ENCODE results near the gene BPIFB6. TPM values are rescaled to one million over a fixed set of nuclear protein-coding genes. Genes with fewer than 3 reads are reported as not detected.
"Not testable (repeated sequence)": the region's sequence is repeated elsewhere in the genome, so short reads cannot be mapped to it uniquely, and the experiment has no call there.

BPIFB6 gene
- total RNA-seq, 1 donor from 2014 or later: not detected

DNA sequence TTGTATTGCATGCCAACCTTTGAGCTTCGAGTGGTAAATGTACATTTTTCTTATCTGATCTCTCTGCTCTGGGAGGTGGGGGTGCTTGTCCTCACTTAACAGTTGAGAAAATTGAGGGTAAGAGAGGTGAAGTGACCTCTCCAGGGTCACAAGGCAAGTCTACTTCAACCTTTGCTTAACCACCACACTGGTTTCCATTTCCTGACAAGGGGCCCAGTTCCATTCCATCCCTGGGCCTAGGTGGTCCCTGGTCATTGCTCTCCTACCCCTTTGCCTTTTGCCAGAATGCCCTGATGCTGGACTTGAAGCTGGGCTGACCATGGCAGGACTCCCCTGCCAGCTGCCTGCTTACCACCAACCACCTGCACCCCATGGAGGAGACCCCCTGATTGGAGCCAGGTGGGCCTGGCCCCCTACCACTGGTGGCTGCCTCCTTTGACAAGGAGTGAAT is 12.3 kb downstream of the BPIFB6 start:
- Histone ChIP-seq H3K4me1 (ENCODE audit: control insufficient read depth in 3 of 3, insufficient read depth in 3 of 3, low read length in 3 of 3) (no peaks in the 10 kb centered on the region), H3K27ac (ENCODE audit: low read depth, low read length) (no peak overlapping the region), H3K4me3 (ENCODE audit: low read length in 3 of 3) (no peak overlapping the region), H3K9ac (ENCODE audit: low read depth in 1 of 3, low read length in 3 of 3) (no peak overlapping the region), H3K9me3 (ENCODE audit: control insufficient read depth in 3 of 3, low read length in 3 of 3) (peaks cover 0 to 7% (median 4%) of the 10 kb centered on the region in 3 donors), H3K27me3 (ENCODE audit: control insufficient read depth in 3 of 3, insufficient read depth in 3 of 3, low read length in 3 of 3) (peaks cover 0 to 14% (median 8%) of the 10 kb centered on the region in 3 donors), H3K36me3 (ENCODE audit: control insufficient read depth in 3 of 3, insufficient read depth in 3 of 3, low read length in 3 of 3) (no peaks in the 10 kb centered on the region)

DNA sequence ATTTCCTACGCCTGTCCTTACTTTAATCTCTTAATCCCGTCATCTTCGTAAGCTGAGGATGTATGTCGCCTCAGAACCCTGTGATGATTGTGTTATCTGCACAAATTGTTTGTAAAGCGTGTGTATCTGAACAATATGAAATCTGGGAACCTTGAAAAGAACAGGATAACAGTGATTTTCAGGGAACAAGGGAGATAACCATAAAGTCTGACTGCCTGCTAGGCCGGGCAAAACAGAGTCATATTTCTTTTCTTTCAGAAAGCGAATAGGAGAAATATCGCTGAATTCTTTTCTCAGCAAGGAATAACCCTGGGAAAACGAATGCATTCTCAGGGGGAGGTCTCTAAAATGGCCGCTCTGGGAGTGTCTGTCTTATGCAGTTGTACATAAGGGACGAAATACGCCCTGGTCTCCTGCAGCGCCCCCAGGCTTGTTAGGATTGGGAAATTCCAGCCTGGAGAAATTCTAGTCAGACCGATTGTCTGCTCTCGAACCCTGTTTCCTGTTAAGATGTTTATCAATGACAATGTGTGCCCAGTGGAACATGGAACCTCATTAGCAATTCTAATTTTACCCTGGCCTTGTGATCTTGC is 13.8 kb downstream of the BPIFB6 start:
- H3K9ac ChIP-seq (ENCODE audit: low read depth in 1 of 3, low read length in 3 of 3): not testable (repeated sequence)

DNA sequence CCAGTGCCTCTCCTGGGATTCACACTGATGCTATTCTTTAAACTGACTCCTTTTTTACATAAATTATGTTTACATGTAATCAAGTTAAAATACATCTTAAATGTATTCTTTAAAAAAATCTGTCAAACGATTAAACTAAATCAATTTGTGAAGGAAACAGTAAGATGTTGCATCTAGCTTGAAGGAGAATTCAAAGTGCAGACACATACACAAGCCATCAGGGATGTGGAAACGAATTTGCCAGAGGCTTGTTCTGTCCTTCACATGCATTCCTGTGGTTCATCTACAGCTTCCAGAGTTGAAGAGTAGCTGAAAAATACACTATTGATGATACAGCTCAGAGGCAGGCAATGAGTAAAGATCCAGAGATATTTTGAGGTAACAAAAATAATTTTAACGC is 15.0 kb downstream of the BPIFB6 start:
- Histone ChIP-seq H3K27ac (ENCODE audit: low read depth, low read length) (no peak overlapping the region), H3K9me3 (ENCODE audit: control insufficient read depth in 3 of 3, low read length in 3 of 3) (peaks cover 0 to 7% (median 4%) of the 10 kb centered on the region in 3 donors), H3K4me3 (ENCODE audit: low read length in 3 of 3) (no peak overlapping the region), H3K4me1 (ENCODE audit: control insufficient read depth in 3 of 3, insufficient read depth in 3 of 3, low read length in 3 of 3) (no peaks in the 10 kb centered on the region), H3K36me3 (ENCODE audit: control insufficient read depth in 3 of 3, insufficient read depth in 3 of 3, low read length in 3 of 3) (no peaks in the 10 kb centered on the region), H3K27me3 (ENCODE audit: control insufficient read depth in 3 of 3, insufficient read depth in 3 of 3, low read length in 3 of 3) (peaks cover 0 to 12% (median 6%) of the 10 kb centered on the region in 3 donors), H3K9ac (ENCODE audit: low read depth in 1 of 3, low read length in 3 of 3) (no peak overlapping the region)

More for the DNA sequence above, 13.8 kb downstream of the BPIFB6 start:
- not testable (repeated sequence) for H3K27ac ChIP-seq (ENCODE audit: low read depth, low read length); H3K9me3 ChIP-seq (ENCODE audit: control insufficient read depth in 3 of 3, low read length in 3 of 3); H3K4me1 ChIP-seq (ENCODE audit: control insufficient read depth in 3 of 3, insufficient read depth in 3 of 3, low read length in 3 of 3); H3K36me3 ChIP-seq (ENCODE audit: control insufficient read depth in 3 of 3, insufficient read depth in 3 of 3, low read length in 3 of 3); H3K4me3 ChIP-seq (ENCODE audit: low read length in 3 of 3)
- peaks cover 0 to 12% (median 7%) of the 10 kb centered on the region in 3 donors for H3K27me3 ChIP-seq (ENCODE audit: control insufficient read depth in 3 of 3, insufficient read depth in 3 of 3, low read length in 3 of 3)

DNA sequence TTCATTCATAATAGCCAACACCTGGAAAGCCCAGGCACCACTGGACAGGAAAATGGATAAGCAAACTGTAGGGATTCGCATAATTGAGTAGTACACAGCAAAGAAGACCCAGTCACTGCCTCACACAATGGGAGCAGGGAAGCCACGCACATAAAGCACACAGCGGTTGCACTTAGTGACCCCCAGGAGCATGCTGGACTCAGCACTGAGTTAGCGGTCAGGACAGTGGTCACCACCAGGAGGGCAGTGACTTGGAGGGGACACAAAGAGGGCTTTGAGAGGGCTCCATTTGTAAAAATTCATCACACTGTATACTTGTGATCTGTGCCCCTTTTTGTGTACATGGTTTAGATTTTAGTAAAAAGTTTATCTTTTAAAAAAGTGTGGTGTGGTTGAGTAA is 19.9 kb downstream of the BPIFB6 start:
- Histone ChIP-seq H3K27me3 (ENCODE audit: control insufficient read depth in 3 of 3, insufficient read depth in 3 of 3, low read length in 3 of 3) (peaks cover 0 to 12% (median 8%) of the 10 kb centered on the region in 3 donors), H3K36me3 (ENCODE audit: control insufficient read depth in 3 of 3, insufficient read depth in 3 of 3, low read length in 3 of 3) (no peaks in the 10 kb centered on the region), H3K9me3 (ENCODE audit: control insufficient read depth in 3 of 3, low read length in 3 of 3) (peaks cover 0 to 2% (median 0%) of the 10 kb centered on the region in 3 donors), H3K9ac (ENCODE audit: low read depth in 1 of 3, low read length in 3 of 3) (no peak overlapping the region), H3K4me1 (ENCODE audit: control insufficient read depth in 3 of 3, insufficient read depth in 3 of 3, low read length in 3 of 3) (no peaks in the 10 kb centered on the region), H3K27ac (ENCODE audit: low read depth, low read length) (no peak overlapping the region), H3K4me3 (ENCODE audit: low read length in 3 of 3) (no peak overlapping the region)

- Histone ChIP-seq H3K27ac (ENCODE audit: low read depth, low read length) (no peak within 1 kb of the TSS), H3K9ac (ENCODE audit: low read depth in 1 of 3, low read length in 3 of 3) (no peak within 1 kb of the TSS), H3K9me3 (ENCODE audit: control insufficient read depth in 3 of 3, low read length in 3 of 3) (no peaks in the 10 kb centered on the region), H3K4me3 (ENCODE audit: low read length in 3 of 3) (no peak within 1 kb of the TSS), H3K27me3 (ENCODE audit: control insufficient read depth in 3 of 3, insufficient read depth in 3 of 3, low read length in 3 of 3) (peaks cover 0 to 11% (median 8%) of the 10 kb centered on the region in 3 donors), H3K36me3 (ENCODE audit: control insufficient read depth in 3 of 3, insufficient read depth in 3 of 3, low read length in 3 of 3) (no peaks in the 10 kb centered on the region), H3K4me1 (ENCODE audit: control insufficient read depth in 3 of 3, insufficient read depth in 3 of 3, low read length in 3 of 3) (no peaks in the 10 kb centered on the region)
Observed at GRCh38 chr20:33053291-33054106, 22.1 kb downstream of the BPIFB6 start, which contains the start of gene BPIFB3. TSS of gene BPIFB3 (plus strand) at chr20:33053903. CDS start at chr20:33055436, 1,533 bp downstream.

GRCh38 chr20:33054381-33054780 is 22.9 kb downstream of the BPIFB6 start:
- Histone ChIP-seq H3K4me1 (ENCODE audit: control insufficient read depth in 3 of 3, insufficient read depth in 3 of 3, low read length in 3 of 3) (no peaks in the 10 kb centered on the region), H3K9me3 (ENCODE audit: control insufficient read depth in 3 of 3, low read length in 3 of 3) (no peaks in the 10 kb centered on the region), H3K9ac (ENCODE audit: low read depth in 1 of 3, low read length in 3 of 3) (no peak overlapping the region), H3K4me3 (ENCODE audit: low read length in 3 of 3) (no peak overlapping the region), H3K27ac (ENCODE audit: low read depth, low read length) (no peak overlapping the region), H3K27me3 (ENCODE audit: control insufficient read depth in 3 of 3, insufficient read depth in 3 of 3, low read length in 3 of 3) (peaks cover 0 to 8% (median 8%) of the 10 kb centered on the region in 3 donors), H3K36me3 (ENCODE audit: control insufficient read depth in 3 of 3, insufficient read depth in 3 of 3, low read length in 3 of 3) (no peaks in the 10 kb centered on the region)

DNA sequence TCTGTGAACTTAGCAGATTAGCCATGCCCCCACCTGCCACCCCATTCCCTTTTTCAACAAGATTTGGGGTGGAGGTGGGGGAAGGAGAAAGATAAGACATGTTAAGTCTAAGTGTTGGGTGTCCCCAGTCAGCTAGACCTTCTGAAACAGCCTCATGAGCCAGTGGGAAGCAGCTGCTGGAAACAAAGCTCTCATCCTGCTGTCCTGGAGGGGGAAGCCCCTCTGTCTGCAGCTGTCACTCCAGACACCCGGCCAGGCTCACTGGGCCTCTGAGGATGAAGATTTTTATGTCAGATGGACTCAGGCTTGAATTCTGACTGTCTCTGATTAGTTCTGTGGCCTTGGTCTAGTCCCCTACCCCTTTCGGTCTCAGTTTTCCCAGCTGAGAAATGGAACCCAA is 23.3 kb downstream of the BPIFB6 start:
- no peak overlapping the region for H3K27ac ChIP-seq (ENCODE audit: low read depth, low read length)
- H3K27me3 ChIP-seq (ENCODE audit: control insufficient read depth in 3 of 3, insufficient read depth in 3 of 3, low read length in 3 of 3): peaks cover 0 to 9% (median 8%) of the 10 kb centered on the region in 3 donors
- H3K4me1 ChIP-seq (ENCODE audit: control insufficient read depth in 3 of 3, insufficient read depth in 3 of 3, low read length in 3 of 3): no peaks in the 10 kb centered on the region
- no peaks in the 10 kb centered on the region for H3K36me3 ChIP-seq (ENCODE audit: control insufficient read depth in 3 of 3, insufficient read depth in 3 of 3, low read length in 3 of 3)
- H3K9ac ChIP-seq (ENCODE audit: low read depth in 1 of 3, low read length in 3 of 3): no peak overlapping the region
- no peaks in the 10 kb centered on the region for H3K9me3 ChIP-seq (ENCODE audit: control insufficient read depth in 3 of 3, low read length in 3 of 3)
- H3K4me3 ChIP-seq (ENCODE audit: low read length in 3 of 3): no peak overlapping the region

- no peak overlapping the region for H3K9ac ChIP-seq (ENCODE audit: low read depth in 1 of 3, low read length in 3 of 3)
- peaks cover 0 to 17% (median 8%) of the 10 kb centered on the region in 3 donors for H3K27me3 ChIP-seq (ENCODE audit: control insufficient read depth in 3 of 3, insufficient read depth in 3 of 3, low read length in 3 of 3)
- H3K27ac ChIP-seq (ENCODE audit: low read depth, low read length): no peak overlapping the region
- no peaks in the 10 kb centered on the region for H3K36me3 ChIP-seq (ENCODE audit: control insufficient read depth in 3 of 3, insufficient read depth in 3 of 3, low read length in 3 of 3)
- no peaks in the 10 kb centered on the region for H3K9me3 ChIP-seq (ENCODE audit: control insufficient read depth in 3 of 3, low read length in 3 of 3)
- no peak overlapping the region for H3K4me3 ChIP-seq (ENCODE audit: low read length in 3 of 3)
- H3K4me1 ChIP-seq (ENCODE audit: control insufficient read depth in 3 of 3, insufficient read depth in 3 of 3, low read length in 3 of 3): no peaks in the 10 kb centered on the region
Observed at GRCh38 chr20:33059136-33059535, 27.7 kb downstream of the BPIFB6 start.

- no peak overlapping the region for H3K27ac ChIP-seq (ENCODE audit: low read depth, low read length)
- no peak overlapping the region for H3K4me3 ChIP-seq (ENCODE audit: low read length in 3 of 3)
- H3K4me1 ChIP-seq (ENCODE audit: control insufficient read depth in 3 of 3, insufficient read depth in 3 of 3, low read length in 3 of 3): no peaks in the 10 kb centered on the region
- no peaks in the 10 kb centered on the region for H3K9me3 ChIP-seq (ENCODE audit: control insufficient read depth in 3 of 3, low read length in 3 of 3)
- H3K36me3 ChIP-seq (ENCODE audit: control insufficient read depth in 3 of 3, insufficient read depth in 3 of 3, low read length in 3 of 3): no peaks in the 10 kb centered on the region
- peak overlapping the region in 1 of 3 donors; percentile 16 for H3K9ac ChIP-seq (ENCODE audit: low read depth in 1 of 3, low read length in 3 of 3)
- H3K27me3 ChIP-seq (ENCODE audit: control insufficient read depth in 3 of 3, insufficient read depth in 3 of 3, low read length in 3 of 3): peaks cover 0 to 17% (median 8%) of the 10 kb centered on the region in 3 donors
Observed at GRCh38 chr20:33059741-33060390, 28.4 kb downstream of the BPIFB6 start.

GRCh38 chr20:33061658-33062028 is 30.2 kb downstream of the BPIFB6 start:
- H3K36me3 ChIP-seq (ENCODE audit: control insufficient read depth in 3 of 3, insufficient read depth in 3 of 3, low read length in 3 of 3): no peaks in the 10 kb centered on the region
- no peak overlapping the region for H3K9ac ChIP-seq (ENCODE audit: low read depth in 1 of 3, low read length in 3 of 3)
- no peaks in the 10 kb centered on the region for H3K4me1 ChIP-seq (ENCODE audit: control insufficient read depth in 3 of 3, insufficient read depth in 3 of 3, low read length in 3 of 3)
- H3K27ac ChIP-seq (ENCODE audit: low read depth, low read length): no peak overlapping the region
- H3K4me3 ChIP-seq (ENCODE audit: low read length in 3 of 3): no peak overlapping the region
- H3K9me3 ChIP-seq (ENCODE audit: control insufficient read depth in 3 of 3, low read length in 3 of 3): no peaks in the 10 kb centered on the region
- H3K27me3 ChIP-seq (ENCODE audit: control insufficient read depth in 3 of 3, insufficient read depth in 3 of 3, low read length in 3 of 3): peaks cover 0 to 13% (median 0%) of the 10 kb centered on the region in 3 donors
